SK-N-SH (cell line): ENCODE measurements around the gene TRAFD1. TPM values are rescaled to one million over a fixed set of nuclear protein-coding genes. Genes with fewer than 3 reads are reported as not detected.

Experiments used
- CTCF ChIA-PET: fragments of 300-600, 350-600 bp; formaldehyde crosslinking; extraction: SDS; loops from one replicate; lab custom pipeline; 2021; lab: Yijun Ruan, JAX
- POLR2A ChIA-PET: fragments of 350-600 bp; sonication (Branson Sonifier 250); formaldehyde crosslinking; extraction: SDS; loops from one replicate; lab custom pipeline; 2020; ENCODE audit warnings: antibody characterized with exemption, inconsistent platforms; lab: Yijun Ruan, JAX
- DNase-seq: peaks from one replicate; pipeline ENCODE4 v3.0.0; 2012
- H2AFZ ChIP-seq: fragments of 200-600 bp; sonication (generic); 2 replicates; pipeline ENCODE4 v1.8.1; 2016; ENCODE audit warnings: antibody characterized with exemption, mild to moderate bottlenecking, low read depth
- H3F3A ChIP-seq: fragments of 200-600 bp; sonication (generic); replicated peaks from 2 replicates; pipeline ENCODE3; 2016; ENCODE audit warnings: antibody characterized with exemption, mild to moderate bottlenecking; ENCODE audit not compliant: insufficient read depth
- H3K27ac ChIP-seq, 2 experiments: fragments of 200-500 bp in 1 of 2; fragments of 200-600 bp in 1 of 2; sonication (Bioruptor generic) in 1 of 2; sonication (generic), shearing (Covaris generic) in 1 of 2; 2 replicates each; pipeline versions ENCODE4 v1.5.1 to v1.6.1; 2014 to 2016; ENCODE audit warnings: low read depth in 2 of 2, inconsistent platforms in 1 of 2, low read length in 1 of 2, mild to moderate bottlenecking in 1 of 2, mixed read lengths in 1 of 2
- H3K27me3 ChIP-seq: fragments of 200-600 bp; sonication (generic), shearing (Covaris generic); 2 replicates; pipeline ENCODE4 v1.6.1; 2016; ENCODE audit warnings: mixed run types; ENCODE audit not compliant: insufficient read depth
- H3K36me3 ChIP-seq, 2 experiments: fragments of 200-500 bp in 1 of 2; fragments of 200-600 bp in 1 of 2; sonication (Bioruptor generic) in 1 of 2; sonication (generic) in 1 of 2; replicated peaks in 1 of 2; 2 replicates each; pipeline versions ENCODE3 to v1.5.1; 2014 to 2016; ENCODE audit warnings: low read length in 1 of 2, mild to moderate bottlenecking in 1 of 2; ENCODE audit not compliant: insufficient read depth in 2 of 2, control insufficient read depth in 1 of 2
- H3K4me1 ChIP-seq, 2 experiments: fragments of 200-500 bp in 1 of 2; fragments of 200-600 bp in 1 of 2; sonication (Bioruptor generic) in 1 of 2; sonication (generic), shearing (Covaris generic) in 1 of 2; 2 replicates each; pipeline versions ENCODE4 v1.5.1 to v1.6.1; 2014 to 2016; ENCODE audit warnings: low read depth in 1 of 2, low read length in 1 of 2, mixed run types in 1 of 2; ENCODE audit not compliant: insufficient read depth in 2 of 2, control insufficient read depth in 1 of 2
- H3K4me2 ChIP-seq: fragments of 200-600 bp; sonication (generic), shearing (Covaris generic); 2 replicates; pipeline ENCODE4 v1.6.1; 2017; ENCODE audit warnings: mixed run types
- H3K4me3 ChIP-seq, 2 experiments: fragments of 200-500 bp in 1 of 2; fragments of 200-600 bp in 1 of 2; sonication (Bioruptor generic) in 1 of 2; sonication (generic), shearing (Covaris generic) in 1 of 2; 2 replicates each; pipeline versions ENCODE4 v1.5.1 to v1.8.1; 2014 to 2016; ENCODE audit warnings: low read depth in 2 of 2, inconsistent platforms in 1 of 2, low read length in 1 of 2, mild to moderate bottlenecking in 1 of 2, mixed read lengths in 1 of 2, moderate library complexity in 1 of 2
- H3K79me2 ChIP-seq: fragments of 200-600 bp; sonication (generic); 2 replicates; pipeline ENCODE4 v1.8.1; 2017; ENCODE audit warnings: mild to moderate bottlenecking; ENCODE audit not compliant: insufficient read depth
- H3K9ac ChIP-seq: fragments of 200-600 bp; sonication (generic); 2 replicates; pipeline ENCODE4 v1.6.1; 2017; ENCODE audit warnings: mixed run types
- H3K9me2 ChIP-seq: fragments of 200-600 bp; sonication (generic); 2 replicates; pipeline ENCODE4 v1.6.1; 2017; ENCODE audit warnings: mixed run types
- H3K9me3 ChIP-seq: fragments of 200-600 bp; sonication (generic); 2 replicates; pipeline ENCODE4 v1.6.1; 2017; ENCODE audit warnings: mixed run types, mild to moderate bottlenecking, moderate library complexity
- H4K20me1 ChIP-seq: fragments of 200-600 bp; sonication (generic); 2 replicates; pipeline ENCODE4 v1.6.1; 2017; ENCODE audit warnings: mild to moderate bottlenecking, mixed run types; ENCODE audit not compliant: insufficient read depth
- CHD2 ChIP-seq: fragments of 150-350 bp; IDR thresholded peaks from 2 replicates; pipeline ENCODE4 v1.6.1; 2018; ENCODE audit warnings: low read length; ENCODE audit not compliant: partially characterized antibody
- EZH2phosphoT487 ChIP-seq: fragments of 200-600 bp; sonication (generic); IDR thresholded peaks from 2 replicates; pipeline ENCODE4 v1.6.1; 2017; ENCODE audit warnings: low read depth, mixed run types, mild to moderate bottlenecking, antibody characterized with exemption, moderate library complexity, borderline replicate concordance
- FOSL2 ChIP-seq: IDR thresholded peaks from 2 replicates; pipeline ENCODE4 v1.4.0; 2012; ENCODE audit warnings: low read depth, mild to moderate bottlenecking, moderate library complexity, borderline replicate concordance
- FOXJ3 ChIP-seq: sonication (generic); formaldehyde crosslinking; IDR thresholded peaks from 2 replicates; pipeline ENCODE4 v1.5.1; 2020; ENCODE audit warnings: mild to moderate bottlenecking, missing genetic modification reagents
- MXI1 ChIP-seq: IDR thresholded peaks from 2 replicates; pipeline ENCODE4 v1.6.1; 2012; ENCODE audit warnings: mild to moderate bottlenecking, low read depth, low read length, improper control_type of control experiment
- NRF1 ChIP-seq: IDR thresholded peaks from 2 replicates; pipeline ENCODE4 v1.6.1; 2012; ENCODE audit warnings: low read depth, mild to moderate bottlenecking, low read length
- POLR2AphosphoS5 ChIP-seq: IDR thresholded peaks from 2 replicates; pipeline ENCODE4 v1.6.1; 2012; ENCODE audit warnings: low read depth, low read length
- RCOR1 ChIP-seq: fragments of 150-350 bp; IDR thresholded peaks from 2 replicates; pipeline ENCODE4 v1.6.1; 2017; ENCODE audit warnings: antibody characterized with exemption, low read length
- SIN3A ChIP-seq: IDR thresholded peaks from 2 replicates; pipeline ENCODE4 v1.6.1; 2012; ENCODE audit warnings: low read depth, mild to moderate bottlenecking, low read length, moderate library complexity, borderline replicate concordance
- TAF1 ChIP-seq: IDR thresholded peaks from 2 replicates; pipeline ENCODE4 v1.6.1; 2012; ENCODE audit warnings: low read depth, mild to moderate bottlenecking, low read length, moderate library complexity, borderline replicate concordance
- YY1 ChIP-seq: IDR thresholded peaks from 2 replicates; pipeline ENCODE4 v1.4.0; 2012; ENCODE audit warnings: low read depth, mild to moderate bottlenecking
- WGBS: methylation state at CpG from one replicate; pipeline ENCODE4 v1.1.6; 2017; ENCODE audit warnings: low lambda C conversion rate; 5-methylcytosine and 5-hydroxymethylcytosine counted together
- polyA plus RNA-seq, 3 experiments: library from polyadenylated mRNA; depleted of rRNA; stranded (reverse); fragments of >200 nt; gene quantifications; 2 replicates each; pipeline ENCODE4 v1.2.3, GENCODE V29; 2012
- TF ChIP-seq, protein P1 (sequence below): IDR thresholded peaks from 2 replicates; pipeline ENCODE4 v1.6.1; 2012; ENCODE audit warnings: mild to moderate bottlenecking, low read depth, low read length, moderate library complexity
- TF ChIP-seq, protein P2 (sequence below): IDR thresholded peaks from 2 replicates; pipeline ENCODE4 v1.4.0; 2012; ENCODE audit warnings: low read depth

TRAFD1 gene
- polyA plus RNA-seq, 1 of the 3 experiments (the other 2 are of a cell fraction), result 12.4 TPM

DNA sequence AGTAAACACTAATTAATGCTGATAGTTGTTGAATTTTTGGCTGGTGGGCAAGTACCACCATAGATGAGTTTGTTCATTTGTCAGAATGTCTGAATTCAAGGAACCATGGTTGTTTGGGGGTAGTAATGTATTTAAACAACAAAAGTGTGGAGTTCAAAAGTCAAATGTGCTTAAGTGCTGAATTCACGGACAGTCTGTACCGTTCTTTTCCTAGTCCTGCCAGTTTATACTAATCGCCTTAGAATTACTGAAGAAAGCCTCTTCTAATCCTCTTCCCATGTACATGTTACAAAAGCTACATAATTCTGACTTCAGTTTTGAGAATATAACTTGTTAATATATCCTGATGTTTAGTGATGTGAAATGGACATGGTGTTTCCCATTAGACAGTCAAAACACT is 19.5 kb upstream of the TRAFD1 start (continued):
- TF ChIP-seq, protein P1, sequence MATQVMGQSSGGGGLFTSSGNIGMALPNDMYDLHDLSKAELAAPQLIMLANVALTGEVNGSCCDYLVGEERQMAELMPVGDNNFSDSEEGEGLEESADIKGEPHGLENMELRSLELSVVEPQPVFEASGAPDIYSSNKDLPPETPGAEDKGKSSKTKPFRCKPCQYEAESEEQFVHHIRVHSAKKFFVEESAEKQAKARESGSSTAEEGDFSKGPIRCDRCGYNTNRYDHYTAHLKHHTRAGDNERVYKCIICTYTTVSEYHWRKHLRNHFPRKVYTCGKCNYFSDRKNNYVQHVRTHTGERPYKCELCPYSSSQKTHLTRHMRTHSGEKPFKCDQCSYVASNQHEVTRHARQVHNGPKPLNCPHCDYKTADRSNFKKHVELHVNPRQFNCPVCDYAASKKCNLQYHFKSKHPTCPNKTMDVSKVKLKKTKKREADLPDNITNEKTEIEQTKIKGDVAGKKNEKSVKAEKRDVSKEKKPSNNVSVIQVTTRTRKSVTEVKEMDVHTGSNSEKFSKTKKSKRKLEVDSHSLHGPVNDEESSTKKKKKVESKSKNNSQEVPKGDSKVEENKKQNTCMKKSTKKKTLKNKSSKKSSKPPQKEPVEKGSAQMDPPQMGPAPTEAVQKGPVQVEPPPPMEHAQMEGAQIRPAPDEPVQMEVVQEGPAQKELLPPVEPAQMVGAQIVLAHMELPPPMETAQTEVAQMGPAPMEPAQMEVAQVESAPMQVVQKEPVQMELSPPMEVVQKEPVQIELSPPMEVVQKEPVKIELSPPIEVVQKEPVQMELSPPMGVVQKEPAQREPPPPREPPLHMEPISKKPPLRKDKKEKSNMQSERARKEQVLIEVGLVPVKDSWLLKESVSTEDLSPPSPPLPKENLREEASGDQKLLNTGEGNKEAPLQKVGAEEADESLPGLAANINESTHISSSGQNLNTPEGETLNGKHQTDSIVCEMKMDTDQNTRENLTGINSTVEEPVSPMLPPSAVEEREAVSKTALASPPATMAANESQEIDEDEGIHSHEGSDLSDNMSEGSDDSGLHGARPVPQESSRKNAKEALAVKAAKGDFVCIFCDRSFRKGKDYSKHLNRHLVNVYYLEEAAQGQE, result no peak

DNA sequence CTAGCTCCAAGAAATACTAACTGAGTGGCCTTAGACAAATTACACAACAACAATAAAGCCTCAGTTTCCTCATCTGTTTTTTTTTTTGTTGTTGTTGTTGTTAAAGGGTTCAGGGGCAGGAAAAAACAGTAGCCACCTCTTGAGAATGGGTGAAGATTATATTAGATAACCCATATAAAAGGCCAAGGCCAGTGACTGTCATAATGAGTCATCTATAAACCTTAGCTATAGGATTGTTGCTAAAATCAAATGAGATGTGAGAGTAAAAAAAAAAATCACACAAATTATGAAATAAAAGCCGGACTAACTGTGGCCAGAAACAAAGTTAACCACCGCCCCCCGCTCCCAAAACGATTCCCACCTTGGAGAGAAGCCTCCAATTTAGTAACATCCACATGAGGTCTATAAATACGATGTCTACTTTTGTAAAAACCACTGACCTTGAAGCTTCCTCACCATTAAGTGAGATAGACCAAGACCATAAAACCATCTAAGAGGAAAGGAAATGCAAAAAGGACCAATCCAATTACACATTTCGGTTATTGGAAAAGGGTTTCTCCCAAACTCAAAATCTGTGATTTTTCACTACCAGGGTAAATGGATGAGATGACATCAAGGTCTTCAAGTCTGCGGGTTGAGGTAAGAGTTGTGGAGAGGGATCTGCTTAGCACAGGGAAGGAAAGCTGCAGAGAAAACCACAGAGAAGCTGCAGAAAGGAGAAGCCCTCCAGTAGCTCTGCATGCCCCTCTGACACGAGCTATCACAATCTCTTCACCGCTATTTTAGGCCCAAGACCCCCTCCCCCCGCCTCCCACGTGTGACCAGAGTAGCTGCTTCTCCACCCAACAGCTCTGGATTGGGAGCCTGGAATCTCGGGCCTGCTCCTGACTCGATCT is 17.8 kb upstream of the TRAFD1 start:
- Histone ChIP-seq H3K9me2 (no peaks in the 10 kb centered on the region), H3F3A (peaks cover 16% of the 10 kb centered on the region), H3K27ac (peak overlapping the region; percentile 82 to 84), H3K9ac (peak overlapping the region; percentile 74), H3K4me3 (peak overlapping the region; percentile 68 to 85), H3K4me1 (peaks cover 0 to 6% of the 10 kb centered on the region in 2 experiments; a peak in 1 of 4 replicates), H3K9me3 (no peaks in the 10 kb centered on the region), H2AFZ (no peak overlapping the region), H3K79me2 (peaks cover 65% of the 10 kb centered on the region), H3K4me2 (peak overlapping the region; percentile 96), H3K27me3 (no peaks in the 10 kb centered on the region), H4K20me1 (peaks cover 43% of the 10 kb centered on the region), H3K36me3 (peaks cover 5 to 15% of the 10 kb centered on the region in 2 experiments)
- 18% methylated on average over 13 of the region's 13 CpGs for WGBS
- peak; percentile 8; the same call in 1 of the 2 replicates for TF ChIP-seq FOSL2
- peak; percentile 79; the same call in 1 of the 2 replicates for TF ChIP-seq MXI1
- no peak for TF ChIP-seq FOXJ3 (CRISPR knock-in tag)
- peak; percentile 63 for DNase-seq
- CTCF ChIA-PET, result interaction anchor here (0.8 to 2.2 kb wide), 3 partner anchors 10 to 54 kb away, joined by 3 to 6 read pairs (median 4); no protein-coding TSS in a partner anchor
- POLR2A ChIA-PET, result interaction anchor here (2.0 to 3.2 kb wide), 2 partner anchors 9 to 18 kb away, joined by 9 to 11 read pairs; partner anchors contain the start of gene TRAFD1

DNA sequence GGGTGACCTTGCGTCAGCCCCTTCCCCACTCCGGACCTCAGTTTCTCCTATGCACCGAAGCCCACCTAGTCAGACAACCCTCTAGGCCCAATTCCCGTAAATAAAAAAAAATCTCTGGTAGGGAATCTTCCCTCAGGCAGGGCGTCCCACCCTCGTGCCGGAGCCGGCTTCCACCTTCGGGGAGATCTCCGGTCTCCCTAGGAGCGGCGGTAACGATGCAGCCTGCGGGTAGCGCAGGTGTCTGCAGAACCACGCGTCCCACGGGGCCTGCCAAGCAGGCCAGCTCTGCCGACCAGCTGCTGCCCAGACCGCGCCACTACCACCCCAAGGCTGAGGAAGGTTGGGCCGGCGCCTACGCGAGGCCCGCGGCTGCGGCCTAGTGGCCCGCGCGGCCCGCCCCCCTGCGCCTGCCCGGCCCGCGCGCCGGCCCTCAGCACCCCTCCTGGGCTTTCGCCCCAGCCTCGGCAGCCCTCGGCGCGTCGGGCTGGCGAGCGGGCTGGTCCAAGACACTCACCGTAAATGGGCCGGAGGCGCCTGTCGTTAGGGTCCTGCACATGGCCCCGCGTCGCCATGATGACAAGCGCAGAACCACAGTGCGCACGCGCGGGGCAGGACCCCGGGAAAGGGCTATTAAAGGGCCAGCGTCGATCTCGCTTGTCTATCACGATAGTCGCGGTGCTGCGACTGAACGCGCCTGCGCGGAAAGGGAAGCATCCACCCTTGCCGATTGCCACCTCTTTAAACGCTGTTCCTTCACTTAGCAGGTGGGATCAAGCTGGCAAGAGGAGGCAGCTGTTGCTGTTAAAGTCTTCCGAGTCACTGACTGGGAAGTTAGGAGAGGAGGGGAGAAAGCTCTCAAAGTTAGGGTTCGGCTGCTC is 16.9 kb upstream of the TRAFD1 start, which contains the start of gene NAA25:
TSS of gene NAA25 (minus strand) at position 582 of the 878 bp plus-strand sequence. CDS start at position 572, 10 bp downstream.
- Histone ChIP-seq H3K27ac (peak within 1 kb of the TSS; percentile 82 to 84), H3K9me3 (no peaks in the 10 kb centered on the region), H3K79me2 (peaks cover 57% of the 10 kb centered on the region), H2AFZ (peak within 1 kb of the TSS; percentile 93), H3F3A (peaks cover 16% of the 10 kb centered on the region), H3K36me3 (peaks cover 5 to 15% of the 10 kb centered on the region in 2 experiments), H3K9me2 (no peaks in the 10 kb centered on the region), H3K4me2 (peak within 1 kb of the TSS; percentile 96), H4K20me1 (peaks cover 36% of the 10 kb centered on the region), H3K9ac (peak within 1 kb of the TSS; percentile 74), H3K27me3 (no peaks in the 10 kb centered on the region), H3K4me1 (peaks cover 0 to 6% of the 10 kb centered on the region in 2 experiments; a peak in 1 of 4 replicates), H3K4me3 (peak within 1 kb of the TSS; percentile 68 to 85)
- WGBS, result 4% methylated on average over 15 of the region's 74 CpGs
- peak; percentile 94 for DNase-seq
- ChIA-PET POLR2A (interaction anchor here (2.0 to 3.2 kb wide), 2 partner anchors 8 to 17 kb away, joined by 9 to 11 read pairs; partner anchors contain the start of gene TRAFD1), CTCF (interaction anchor here (0.7 to 2.2 kb wide), 3 partner anchors 11 to 62 kb away, joined by 3 to 6 read pairs (median 4); no protein-coding TSS in a partner anchor)
- TF ChIP-seq NRF1, result peak; percentile 92
- peak; percentile 54; the same call in 1 of the 2 replicates for TF ChIP-seq RCOR1
- peak; percentile 52 for TF ChIP-seq POLR2AphosphoS5
- TF ChIP-seq YY1, result peak; percentile 84
- TF ChIP-seq, protein P2, sequence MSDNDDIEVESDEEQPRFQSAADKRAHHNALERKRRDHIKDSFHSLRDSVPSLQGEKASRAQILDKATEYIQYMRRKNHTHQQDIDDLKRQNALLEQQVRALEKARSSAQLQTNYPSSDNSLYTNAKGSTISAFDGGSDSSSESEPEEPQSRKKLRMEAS, result peak; percentile 97
- TF ChIP-seq TAF1, result peak; percentile 54
- TF ChIP-seq SIN3A, result peak; percentile 83; the same call in 1 of the 2 replicates
- TF ChIP-seq EZH2phosphoT487, result no peak
- TF ChIP-seq FOXJ3 (CRISPR knock-in tag), result no peak
- peak; percentile 94 for TF ChIP-seq CHD2
- peak; percentile 98 for TF ChIP-seq MXI1
